Astrocyte of the spinal cord (primary cell): ENCODE results near the gene MTSS2.

ENCODE experiments used
- DNase-seq: peaks from one replicate; pipeline ENCODE4 v3.0.0; 2011; ENCODE audit warnings: low read depth, low spot score
- H3K4me3 ChIP-seq: 2 replicates; pipeline ENCODE4 v1.5.1; 2011; ENCODE audit warnings: low read depth, mild to moderate bottlenecking, low read length, moderate library complexity
- in situ Hi-C: cut with HindIII; loops from 2 replicates; pipeline ENCODE4 v1.10.0; 2017; ENCODE audit warnings: low sequenced_read_pairs
- TF ChIP-seq, protein P1 (sequence below): IDR thresholded peaks from 2 replicates; pipeline ENCODE4 v1.5.1; 2012; ENCODE audit warnings: low read depth, mild to moderate bottlenecking, low read length, inconsistent platforms

MTSS2 gene

DNA sequence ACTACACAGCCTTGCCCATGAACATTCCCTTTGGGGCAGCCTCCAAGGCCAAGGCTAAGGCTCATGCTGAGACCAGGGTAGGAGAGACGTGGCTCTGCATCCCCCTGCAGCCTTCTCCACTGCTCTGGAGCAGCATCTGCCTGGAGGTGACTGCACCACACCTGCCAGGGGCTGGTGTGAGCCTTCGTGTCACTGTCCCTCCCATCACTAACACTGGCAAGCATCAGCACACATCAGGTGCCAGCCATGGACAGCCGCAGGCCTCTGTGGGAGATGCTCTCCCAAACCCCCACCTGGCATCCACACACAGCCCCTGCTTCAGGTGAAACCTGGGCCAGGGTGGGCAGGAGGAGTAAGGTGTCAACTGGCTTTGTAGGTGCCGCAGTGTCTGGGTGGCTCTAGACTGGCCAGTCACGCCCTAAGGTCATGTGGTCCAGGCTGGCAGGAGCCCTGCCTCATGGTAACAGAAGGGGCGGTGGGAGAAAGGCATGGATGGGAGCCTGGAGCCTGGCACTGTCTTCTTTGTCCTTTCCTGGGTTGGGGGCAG, 18.1 kb upstream of the MTSS2 start:
- TF ChIP-seq, protein P1, sequence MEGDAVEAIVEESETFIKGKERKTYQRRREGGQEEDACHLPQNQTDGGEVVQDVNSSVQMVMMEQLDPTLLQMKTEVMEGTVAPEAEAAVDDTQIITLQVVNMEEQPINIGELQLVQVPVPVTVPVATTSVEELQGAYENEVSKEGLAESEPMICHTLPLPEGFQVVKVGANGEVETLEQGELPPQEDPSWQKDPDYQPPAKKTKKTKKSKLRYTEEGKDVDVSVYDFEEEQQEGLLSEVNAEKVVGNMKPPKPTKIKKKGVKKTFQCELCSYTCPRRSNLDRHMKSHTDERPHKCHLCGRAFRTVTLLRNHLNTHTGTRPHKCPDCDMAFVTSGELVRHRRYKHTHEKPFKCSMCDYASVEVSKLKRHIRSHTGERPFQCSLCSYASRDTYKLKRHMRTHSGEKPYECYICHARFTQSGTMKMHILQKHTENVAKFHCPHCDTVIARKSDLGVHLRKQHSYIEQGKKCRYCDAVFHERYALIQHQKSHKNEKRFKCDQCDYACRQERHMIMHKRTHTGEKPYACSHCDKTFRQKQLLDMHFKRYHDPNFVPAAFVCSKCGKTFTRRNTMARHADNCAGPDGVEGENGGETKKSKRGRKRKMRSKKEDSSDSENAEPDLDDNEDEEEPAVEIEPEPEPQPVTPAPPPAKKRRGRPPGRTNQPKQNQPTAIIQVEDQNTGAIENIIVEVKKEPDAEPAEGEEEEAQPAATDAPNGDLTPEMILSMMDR: no peak
- H3K4me3 ChIP-seq: no peak overlapping the region
- DNase-seq: no peak
- in situ Hi-C loops: no loop called here

- in situ Hi-C loops: no loop called here
- TF ChIP-seq, protein P1: peak; percentile 45
- DNase-seq: peak; percentile 92
- H3K4me3 ChIP-seq: no peak overlapping the region
Measured at GRCh38 chr16:70703041-70703834, 17.4 kb upstream of the MTSS2 start.

- TF ChIP-seq, protein P1: no peak
- DNase-seq: no peak
- no peak overlapping the region for H3K4me3 ChIP-seq
- in situ Hi-C loops: no loop called here
Measured at GRCh38 chr16:70702624-70703023, 16.8 kb upstream of the MTSS2 start.

DNA sequence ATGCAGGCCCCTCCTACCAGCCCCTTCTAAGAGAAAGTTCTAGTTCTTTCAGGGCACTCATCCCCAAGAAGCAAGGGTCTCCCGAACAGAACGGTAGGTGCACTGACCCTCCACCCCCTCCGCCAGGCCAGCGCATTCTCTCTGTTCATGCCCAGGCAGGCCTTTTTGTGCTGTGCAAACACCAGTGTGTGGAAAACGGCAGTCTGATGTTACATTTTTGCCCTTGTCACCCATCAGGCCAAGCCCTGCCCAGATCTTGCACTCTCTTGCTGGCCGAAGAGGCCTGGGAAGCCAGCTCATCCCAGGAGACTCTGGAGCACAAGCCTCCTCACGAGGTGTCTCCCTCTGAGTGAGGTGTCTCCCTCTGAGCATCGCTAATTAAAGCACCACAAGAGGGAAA, 16.1 kb upstream of the MTSS2 start:
- no peak for DNase-seq
- TF ChIP-seq, protein P1: no peak
- in situ Hi-C loops: no loop called here
- no peak overlapping the region for H3K4me3 ChIP-seq

GRCh38 chr16:70701596-70701995, 15.7 kb upstream of the MTSS2 start:
- H3K4me3 ChIP-seq: no peak overlapping the region
- DNase-seq: no peak
- TF ChIP-seq, protein P1: no peak
- in situ Hi-C loops: no loop called here

GRCh38 chr16:70701036-70701435, 15.2 kb upstream of the MTSS2 start:
- TF ChIP-seq, protein P1: no peak
- DNase-seq: no peak
- in situ Hi-C loops: no loop called here
- no peak overlapping the region for H3K4me3 ChIP-seq
